Activated T-helper 1 cell treated with anti-CD3 and anti-CD28 coated beads, Interleukin-12 subunit alpha, Interleukin-12 subunit beta, Interleukin-2, Interleukin-4 antibody, amounts not matched to agents 30 ng/mL and 10 ng/mL and 1 ng/mL, durations not matched to agents 14 hours and 24 hours and 36 hours (primary cell): ENCODE measurements around the gene ABCC11. TPM values are rescaled to one million over a fixed set of nuclear protein-coding genes. Genes with fewer than 3 reads are reported as not detected.

ENCODE experiments used
- DNase-seq: peaks from one replicate; pipeline ENCODE4 v3.0.0; 2021; ENCODE audit warnings: low spot score
- H3K27ac Mint-ChIP-seq: one replicate; pipeline ENCODE4 v1.8.0; 2021; ENCODE audit warnings: mild to moderate bottlenecking, mixed read lengths
- H3K27me3 Mint-ChIP-seq: one replicate; pipeline ENCODE4 v1.8.0; 2022; ENCODE audit warnings: mild to moderate bottlenecking, moderate library complexity, mixed read lengths; ENCODE audit not compliant: insufficient read depth
- H3K36me3 Mint-ChIP-seq: one replicate; pipeline ENCODE4 v1.8.0; 2021; ENCODE audit warnings: low read depth, mixed read lengths
- H3K4me1 Mint-ChIP-seq: one replicate; pipeline ENCODE4 v1.8.0; 2021; ENCODE audit warnings: low read depth, mixed read lengths
- H3K4me3 Mint-ChIP-seq: one replicate; pipeline ENCODE4 v1.8.0; 2021; ENCODE audit warnings: mild to moderate bottlenecking, moderate library complexity, mixed read lengths
- H3K9me3 Mint-ChIP-seq: one replicate; pipeline ENCODE4 v1.8.0; 2021; ENCODE audit warnings: mixed read lengths
- intact Hi-C: fragments of 100-400 bp; cut with micrococcal nuclease; formaldehyde crosslinking; loops from one replicate; pipeline ENCODE4 v1.15.1; 2024
- total RNA-seq: library from RNA; stranded (reverse); gene quantifications from 2 replicates; pipeline ENCODE4 v1.2.3, GENCODE V29; 2022

ABCC11 gene
- total RNA-seq, 1 donor from 2014 or later = not detected

DNA sequence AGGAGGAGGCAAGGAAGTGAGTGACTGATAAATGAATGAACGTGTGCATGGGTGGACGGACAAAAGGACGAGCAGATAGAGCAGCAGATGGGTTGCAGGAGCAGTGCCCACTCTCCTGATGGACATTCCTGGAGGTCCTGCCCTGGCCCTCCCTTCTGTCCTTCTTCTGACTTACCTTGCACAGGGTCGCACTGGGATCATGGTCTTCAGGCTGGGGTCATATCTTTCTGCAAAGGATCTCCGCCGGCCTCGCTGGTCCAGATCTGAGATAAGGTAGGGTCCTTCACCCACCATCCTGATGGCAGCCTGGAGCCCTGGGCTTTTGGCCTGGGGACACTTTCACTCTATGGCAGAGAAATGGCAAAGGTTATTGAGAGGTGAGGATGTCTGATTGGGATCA is 101.2 kb downstream of the ABCC11 start:
- Mint-ChIP-seq H3K27me3 (peaks cover 18% of the 10 kb centered on the region), H3K4me1 (peaks cover 5% of the 10 kb centered on the region), H3K36me3 (no peaks in the 10 kb centered on the region), H3K27ac (no peak overlapping the region), H3K9me3 (no peaks in the 10 kb centered on the region), H3K4me3 (no peak overlapping the region)
- intact Hi-C loops = no loop called here
- DNase-seq = no peak

DNA sequence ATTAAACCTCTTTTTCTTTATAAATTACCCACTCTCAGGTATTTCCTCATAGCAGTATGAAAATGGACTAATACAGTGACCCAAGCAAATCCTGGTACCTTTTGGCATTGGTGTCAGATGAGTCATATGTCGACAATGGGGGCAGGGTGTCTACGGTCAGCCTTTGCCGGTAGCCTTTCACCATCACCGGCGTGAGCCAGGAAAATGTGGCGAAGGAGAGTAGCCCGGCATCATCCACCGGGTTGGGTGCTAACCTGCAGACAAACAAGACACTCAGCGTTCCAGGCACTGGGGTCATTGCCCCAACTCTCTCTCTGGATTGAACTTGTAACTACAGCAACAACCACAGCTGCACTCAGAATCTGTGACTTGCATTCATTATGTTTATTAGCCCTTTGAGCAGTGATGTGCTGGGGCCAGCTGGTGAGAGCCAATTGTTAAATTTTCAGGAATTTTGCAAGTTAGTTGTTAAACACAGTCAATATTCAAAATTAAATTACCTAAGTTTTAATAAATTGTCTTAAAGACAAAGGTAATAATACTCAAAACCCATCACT is 103.4 kb downstream of the ABCC11 start:
- H3K4me1 Mint-ChIP-seq = peaks cover 5% of the 10 kb centered on the region
- no peaks in the 10 kb centered on the region for H3K36me3 Mint-ChIP-seq
- peaks cover 10% of the 10 kb centered on the region for H3K27me3 Mint-ChIP-seq
- no peak overlapping the region for H3K4me3 Mint-ChIP-seq
- DNase-seq = no peak
- H3K9me3 Mint-ChIP-seq = no peaks in the 10 kb centered on the region
- intact Hi-C loops = no loop called here
- H3K27ac Mint-ChIP-seq = no peak overlapping the region

DNA sequence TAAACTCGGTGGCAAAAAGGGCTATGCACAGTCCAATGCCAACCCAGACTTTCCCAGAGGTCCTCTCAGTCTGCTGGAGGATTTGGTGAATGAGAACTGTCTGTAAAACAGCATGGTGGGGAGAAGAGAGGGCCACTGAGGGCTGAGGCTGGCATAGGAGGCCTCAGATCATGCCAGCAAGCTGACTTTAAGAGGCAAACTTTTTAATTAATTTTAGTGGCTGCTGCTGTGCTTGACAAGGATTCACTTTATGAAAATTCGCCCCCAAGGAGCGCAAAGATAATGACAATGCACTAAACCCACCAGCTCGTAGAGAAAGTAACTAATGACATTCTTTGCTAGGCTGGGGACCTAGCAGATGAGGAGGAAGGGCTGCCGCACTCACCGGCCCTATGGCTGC is 106.5 kb downstream of the ABCC11 start:
- Mint-ChIP-seq H3K36me3 (no peaks in the 10 kb centered on the region), H3K9me3 (no peaks in the 10 kb centered on the region), H3K27ac (no peak overlapping the region), H3K4me3 (no peak overlapping the region), H3K4me1 (no peaks in the 10 kb centered on the region), H3K27me3 (peaks cover 6% of the 10 kb centered on the region)
- DNase-seq = no peak
- intact Hi-C loops = no loop called here

DNA sequence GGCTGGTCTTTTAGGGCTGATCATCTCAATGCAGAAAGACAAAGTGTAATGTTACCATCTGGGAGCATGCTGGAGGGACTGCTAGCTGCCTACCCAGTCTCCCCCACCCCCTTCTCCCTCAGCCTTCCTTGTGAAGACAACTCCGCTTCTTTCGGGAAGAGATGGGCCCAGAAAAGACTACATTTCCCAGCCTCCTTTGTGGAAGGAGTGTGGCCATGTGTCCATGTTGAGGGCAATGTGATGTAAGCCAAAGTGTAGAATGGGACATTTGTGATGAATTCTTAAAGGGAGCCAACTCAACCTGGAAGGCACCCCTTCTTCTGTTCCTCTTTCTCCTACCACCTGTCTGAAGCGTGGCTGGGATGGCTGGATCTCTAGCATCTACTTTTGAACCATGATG is 107.8 kb downstream of the ABCC11 start:
- Mint-ChIP-seq H3K4me1 (no peaks in the 10 kb centered on the region), H3K27ac (no peak overlapping the region), H3K36me3 (no peaks in the 10 kb centered on the region), H3K9me3 (no peaks in the 10 kb centered on the region), H3K27me3 (peaks cover 8% of the 10 kb centered on the region), H3K4me3 (no peak overlapping the region)
- no peak for DNase-seq
- intact Hi-C loops = no loop called here

DNA sequence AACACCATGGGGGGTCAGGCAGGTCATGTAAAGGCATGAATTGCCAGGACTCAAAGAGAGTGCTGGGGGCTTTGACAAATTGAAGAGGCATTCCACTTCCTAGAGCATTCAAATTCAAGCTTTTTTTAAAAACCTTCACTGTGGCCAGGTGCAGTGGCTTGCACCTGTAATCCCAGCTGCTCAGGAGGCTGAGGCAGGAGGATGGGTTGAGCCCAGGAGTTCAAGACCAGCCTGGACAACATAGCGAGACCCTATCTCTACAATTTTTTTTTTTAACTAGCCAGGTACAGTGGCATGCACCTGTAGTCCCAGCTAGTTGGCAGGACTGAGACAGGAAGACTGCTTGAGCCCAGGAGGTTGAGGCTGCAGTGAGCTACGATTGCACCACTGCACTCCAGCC is 108.8 kb downstream of the ABCC11 start:
- H3K9me3 Mint-ChIP-seq = no peaks in the 10 kb centered on the region
- DNase-seq = no peak
- no peak overlapping the region for H3K27ac Mint-ChIP-seq
- H3K4me1 Mint-ChIP-seq = no peaks in the 10 kb centered on the region
- intact Hi-C loops = no loop called here
- no peak overlapping the region for H3K4me3 Mint-ChIP-seq
- no peaks in the 10 kb centered on the region for H3K36me3 Mint-ChIP-seq
- H3K27me3 Mint-ChIP-seq = peaks cover 5% of the 10 kb centered on the region

DNA sequence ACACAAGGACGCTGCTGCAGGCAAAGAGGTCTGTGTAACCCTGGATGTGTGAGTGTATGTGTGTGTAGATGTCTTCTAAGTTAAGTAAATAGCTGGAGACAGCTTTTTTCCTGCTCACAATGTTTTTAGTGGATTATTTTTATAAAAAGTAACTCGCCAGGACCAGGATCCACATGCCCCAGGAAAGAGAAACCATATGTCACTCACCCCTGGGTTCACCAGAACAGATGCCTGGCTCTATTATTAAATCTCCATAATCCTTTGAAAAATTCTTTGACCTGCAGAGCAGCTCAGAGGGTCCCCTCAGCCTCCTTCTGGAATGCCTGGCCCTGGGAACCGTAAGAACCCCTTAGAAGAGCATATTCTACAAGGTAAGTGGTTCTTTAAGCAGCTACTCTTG is 109.5 kb downstream of the ABCC11 start:
- H3K4me1 Mint-ChIP-seq = no peaks in the 10 kb centered on the region
- no peaks in the 10 kb centered on the region for H3K36me3 Mint-ChIP-seq
- H3K4me3 Mint-ChIP-seq = no peak overlapping the region
- intact Hi-C loops = no loop called here
- no peak overlapping the region for H3K27ac Mint-ChIP-seq
- H3K27me3 Mint-ChIP-seq = peaks cover 4% of the 10 kb centered on the region
- no peaks in the 10 kb centered on the region for H3K9me3 Mint-ChIP-seq
- no peak for DNase-seq

DNA sequence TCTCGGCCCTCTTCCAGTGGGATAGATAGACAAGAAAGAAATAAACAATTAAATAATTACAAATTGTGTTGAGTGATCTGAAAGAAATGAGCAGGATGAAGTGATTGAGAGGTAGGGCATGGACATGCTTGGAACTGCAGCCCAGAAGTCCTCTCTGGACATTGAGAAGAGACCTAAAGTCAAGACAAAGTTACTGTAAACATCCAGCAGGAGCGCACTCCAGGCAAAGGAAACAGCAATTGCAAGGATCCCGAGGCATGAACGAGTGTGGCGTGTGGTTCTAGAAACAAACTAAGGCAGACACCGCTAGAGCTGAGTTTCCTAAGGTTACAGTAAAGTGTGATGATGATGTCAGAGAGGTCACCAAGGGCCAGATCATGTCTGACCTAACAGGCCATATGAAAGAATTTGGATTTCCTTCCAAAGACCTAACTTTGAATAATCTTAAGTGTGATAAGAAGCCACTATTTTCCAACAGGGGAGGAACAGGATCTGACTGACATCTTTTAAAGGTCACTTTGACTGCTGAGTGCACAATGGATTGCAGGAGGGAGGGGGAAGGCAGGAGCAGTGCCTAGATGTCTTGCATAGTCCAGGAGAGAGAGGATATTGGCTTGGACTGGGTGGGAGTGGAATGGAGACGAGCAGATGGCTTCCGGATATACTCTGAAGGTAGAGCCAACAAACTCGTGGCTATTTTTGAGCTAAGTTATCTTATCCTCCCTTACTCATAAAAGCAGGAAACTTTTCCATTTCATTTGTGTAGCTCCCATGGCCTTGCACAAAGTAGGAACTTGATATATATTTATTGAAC is 110.6 kb downstream of the ABCC11 start:
- Mint-ChIP-seq H3K4me1 (no peaks in the 10 kb centered on the region), H3K36me3 (no peaks in the 10 kb centered on the region), H3K27ac (no peak overlapping the region), H3K27me3 (peaks cover 5% of the 10 kb centered on the region), H3K4me3 (no peak overlapping the region), H3K9me3 (no peaks in the 10 kb centered on the region)
- no peak for DNase-seq
- intact Hi-C loops = no loop called here

DNA sequence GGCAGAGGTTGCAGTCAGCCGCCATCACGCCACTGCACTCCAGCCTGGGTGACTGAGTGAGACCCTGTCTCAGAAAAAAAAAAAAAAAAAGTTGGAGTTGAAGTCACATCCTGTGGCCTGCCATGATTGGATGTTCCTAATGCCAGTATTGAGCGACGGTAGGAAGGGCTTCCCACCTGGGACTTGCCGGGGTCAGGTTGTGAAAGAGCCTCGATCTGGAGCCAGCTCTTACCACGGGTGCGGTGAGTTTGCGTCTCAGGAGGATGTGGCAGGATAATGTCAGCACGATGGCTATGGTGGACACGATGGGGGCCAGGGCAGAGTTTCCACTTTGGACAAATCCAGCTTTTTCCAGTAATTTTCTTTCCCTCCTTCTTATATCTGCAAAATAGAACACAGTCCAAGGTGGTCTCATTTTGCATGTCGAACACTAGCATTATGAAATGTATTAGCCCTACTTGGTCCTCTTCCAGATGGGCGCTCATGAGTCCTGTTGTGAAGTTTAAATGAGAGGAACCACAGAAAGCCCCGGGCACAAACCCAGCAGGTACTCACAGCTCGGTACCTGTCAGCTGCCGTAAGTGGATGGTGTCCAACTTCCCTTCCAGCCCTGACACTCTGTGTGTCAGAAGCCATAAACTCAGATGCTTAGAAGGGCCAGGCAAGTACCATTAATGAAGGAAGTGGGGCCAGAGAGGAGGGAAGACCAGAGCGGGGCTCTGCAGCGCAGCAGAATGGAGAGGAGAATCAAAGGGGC is 113.7 kb downstream of the ABCC11 start:
- intact Hi-C loops = no loop called here

DNA sequence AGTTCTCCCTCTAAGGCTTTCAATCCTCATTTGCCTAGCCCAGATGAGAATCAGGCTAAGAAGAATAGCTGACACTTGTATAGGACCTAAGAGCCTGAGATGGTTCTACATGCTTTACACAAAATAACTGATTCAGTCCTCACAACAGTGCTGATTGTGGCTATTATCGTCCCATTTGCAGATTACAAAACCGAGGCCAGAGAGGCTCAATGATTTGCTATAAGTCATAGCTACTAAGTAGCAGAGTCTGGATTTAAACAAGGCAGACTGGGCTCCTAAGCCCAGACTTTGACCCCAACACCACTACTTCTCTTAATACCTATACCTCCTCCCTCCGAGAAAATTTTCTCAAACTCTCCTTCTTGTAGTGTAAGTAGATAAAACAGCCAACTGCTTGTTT is 114.6 kb downstream of the ABCC11 start:
- H3K36me3 Mint-ChIP-seq = no peaks in the 10 kb centered on the region
- peaks cover 12% of the 10 kb centered on the region for H3K27me3 Mint-ChIP-seq
- H3K4me1 Mint-ChIP-seq = no peaks in the 10 kb centered on the region
- DNase-seq = no peak
- no peaks in the 10 kb centered on the region for H3K9me3 Mint-ChIP-seq
- no peak overlapping the region for H3K27ac Mint-ChIP-seq
- intact Hi-C loops = no loop called here
- no peak overlapping the region for H3K4me3 Mint-ChIP-seq

More for the DNA sequence above, 113.7 kb downstream of the ABCC11 start:
- Mint-ChIP-seq H3K9me3 (no peaks in the 10 kb centered on the region), H3K27ac (no peak overlapping the region), H3K36me3 (no peaks in the 10 kb centered on the region), H3K27me3 (peaks cover 12% of the 10 kb centered on the region), H3K4me3 (no peak overlapping the region), H3K4me1 (no peaks in the 10 kb centered on the region)
- no peak for DNase-seq

DNA sequence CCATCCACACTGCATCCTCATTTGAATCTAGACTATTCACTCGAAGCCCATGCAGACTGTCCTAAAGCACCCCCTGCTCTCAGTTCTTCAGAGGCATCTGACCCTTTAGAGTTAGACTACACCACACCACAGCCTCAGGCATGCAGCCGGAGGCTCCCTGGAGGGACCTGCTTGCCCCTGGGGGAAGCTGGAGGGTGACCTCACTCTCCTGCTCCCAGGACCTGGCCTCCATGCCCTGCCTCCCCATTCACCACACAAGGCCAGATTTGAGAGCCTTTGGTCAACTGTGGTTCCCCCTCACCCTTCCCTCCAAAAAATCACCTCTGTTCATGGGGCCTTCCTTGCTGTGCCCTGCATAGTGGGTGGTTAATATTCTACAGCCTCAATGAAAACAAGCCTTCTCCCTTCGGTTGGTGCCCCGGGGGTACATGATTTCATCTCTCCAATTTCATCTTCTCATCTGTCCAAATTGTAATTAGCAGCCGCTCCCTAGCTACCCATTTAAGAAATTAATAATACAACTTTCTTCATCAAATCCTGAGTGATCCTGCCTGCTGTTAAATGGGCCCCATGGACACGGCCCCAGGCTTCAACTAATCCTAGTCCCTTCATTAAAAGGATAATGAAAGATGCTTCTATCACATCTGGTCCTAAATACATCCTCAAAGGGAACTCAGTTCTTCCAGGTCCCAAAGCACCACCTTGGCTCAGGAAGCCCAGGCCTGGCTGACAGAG is 116.0 kb downstream of the ABCC11 start:
- peaks cover 8% of the 10 kb centered on the region for H3K4me1 Mint-ChIP-seq
- no peaks in the 10 kb centered on the region for H3K9me3 Mint-ChIP-seq
- H3K27ac Mint-ChIP-seq = no peak overlapping the region
- H3K27me3 Mint-ChIP-seq = peaks cover 12% of the 10 kb centered on the region
- H3K36me3 Mint-ChIP-seq = no peaks in the 10 kb centered on the region
- DNase-seq = no peak
- H3K4me3 Mint-ChIP-seq = no peak overlapping the region
- intact Hi-C loops = no loop called here

DNA sequence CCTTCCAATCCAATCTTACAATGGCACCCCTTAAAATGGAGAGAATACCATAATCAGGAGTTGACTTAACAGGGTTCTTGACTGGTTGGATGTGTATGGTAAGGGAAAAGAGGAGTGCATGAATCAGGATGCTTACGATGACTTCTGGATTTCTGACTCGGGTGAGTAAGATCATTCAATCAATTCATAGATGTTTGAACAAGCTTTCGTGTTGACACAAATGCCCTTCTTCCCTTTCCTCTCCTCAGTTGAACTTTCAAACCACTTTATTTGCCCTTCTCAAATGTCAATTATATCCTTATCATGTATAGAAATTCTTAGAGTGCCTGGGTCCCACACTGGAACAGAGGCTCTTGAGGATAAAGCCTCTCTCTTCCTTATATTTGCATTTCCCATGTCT is 117.4 kb downstream of the ABCC11 start:
- Mint-ChIP-seq H3K27ac (no peak overlapping the region), H3K9me3 (no peaks in the 10 kb centered on the region), H3K27me3 (peaks cover 8% of the 10 kb centered on the region), H3K36me3 (no peaks in the 10 kb centered on the region), H3K4me3 (no peak overlapping the region), H3K4me1 (peaks cover 8% of the 10 kb centered on the region)
- DNase-seq = no peak
- intact Hi-C loops = loop anchor here (10.0 kb wide), 1 partner anchor 395 kb away; no protein-coding TSS in a partner anchor

DNA sequence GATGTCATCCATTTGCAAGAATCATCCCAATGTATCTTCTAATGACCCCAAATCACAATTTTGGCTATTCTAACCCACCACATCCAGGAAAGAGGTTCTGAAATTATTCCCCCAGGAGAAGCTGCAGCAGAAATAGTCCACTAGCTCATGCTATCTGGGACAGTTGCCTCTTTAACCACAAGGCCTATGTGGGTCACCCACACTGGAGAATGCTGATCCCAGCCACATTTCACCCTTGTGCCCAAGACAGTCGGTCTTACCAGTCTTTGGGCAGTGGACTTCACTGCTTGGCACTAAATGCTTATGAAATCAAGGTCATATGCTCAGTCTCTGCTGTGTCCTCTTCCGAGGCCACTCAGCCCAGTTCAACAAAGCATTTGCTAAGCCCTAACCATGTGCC is 118.6 kb downstream of the ABCC11 start:
- Mint-ChIP-seq H3K4me3 (no peak overlapping the region), H3K36me3 (no peaks in the 10 kb centered on the region), H3K27ac (no peak overlapping the region), H3K27me3 (peaks cover 8% of the 10 kb centered on the region), H3K4me1 (peaks cover 14% of the 10 kb centered on the region), H3K9me3 (no peaks in the 10 kb centered on the region)
- no peak for DNase-seq
- intact Hi-C loops = loop anchor here (10.0 kb wide), 1 partner anchor 394 kb away; no protein-coding TSS in a partner anchor
